Kidney (tissue), 14 donors: Measurements from ENCODE around the gene TTLL11. TPM values are rescaled to one million over a fixed set of nuclear protein-coding genes. Genes with fewer than 3 reads are reported as not detected.

Experiments
- DNase-seq, 5 donors: peaks; one replicate each; pipeline ENCODE4 v3.0.0-alpha.2; 2013 to 2020
- FAIRE-seq: peaks from 2 replicates; lab custom pipeline; 2012; peaks lifted over from hg19 to GRCh38; lab: Jason Lieb, UNC
- H3K27ac ChIP-seq, 2 donors: one replicate each; pipeline ENCODE4 v1.7.0; 2013; ENCODE audit warnings: low read depth in 2 of 2, low read length in 2 of 2, inconsistent platforms in 1 of 2
- H3K27me3 ChIP-seq: one replicate; pipeline ENCODE4 v1.7.1; 2013; ENCODE audit warnings: low read length, inconsistent platforms; ENCODE audit not compliant: control insufficient read depth, insufficient read depth
- H3K36me3 ChIP-seq, 3 donors: one replicate each; pipeline versions ENCODE4 v1.7.0 to v1.7.1; 2013; ENCODE audit warnings: low read length in 3 of 3, control low read depth in 1 of 3, inconsistent platforms in 1 of 3; ENCODE audit not compliant: insufficient read depth in 3 of 3, control insufficient read depth in 2 of 3
- H3K4me1 ChIP-seq, 3 donors: one replicate each; pipeline versions ENCODE4 v1.7.0 to v1.7.1; 2013; ENCODE audit warnings: low read length in 3 of 3, inconsistent platforms in 1 of 3, low read depth in 1 of 3; ENCODE audit not compliant: control insufficient read depth in 2 of 3, insufficient read depth in 2 of 3
- H3K4me3 ChIP-seq, 3 donors: one replicate each; pipeline versions ENCODE4 v1.7.0 to v1.8.1; 2013; ENCODE audit warnings: low read length in 3 of 3, control low read depth in 1 of 3, inconsistent platforms in 1 of 3
- H3K9ac ChIP-seq, 3 donors: one replicate each; pipeline versions ENCODE4 v1.7.0 to v1.7.1; 2013; ENCODE audit warnings: low read length in 3 of 3, control low read depth in 1 of 3, inconsistent platforms in 1 of 3
- H3K9me3 ChIP-seq, 3 donors: one replicate each; pipeline versions ENCODE4 v1.7.0 to v1.7.1; 2013; ENCODE audit warnings: low read length in 3 of 3, control low read depth in 1 of 3, inconsistent platforms in 1 of 3; ENCODE audit not compliant: control insufficient read depth in 2 of 3, insufficient read depth in 1 of 3
- intact Hi-C: fragments of 100-400 bp; cut with DNase I; formaldehyde crosslinking; loops from one replicate; pipeline ENCODE4 v1.11.1; 2022
- polyA plus RNA-seq: library from polyadenylated mRNA; stranded (reverse); fragments of 350-450 nt; fragmentation: Illumina TruSeq; extraction: RNeasy Lipid Tissue Mini Kit (QIAGEN cat#74804); gene quantifications from one replicate; pipeline ENCODE4 v1.2.3, GENCODE V29; 2014; ENCODE audit warnings: low read depth, low replicate concordance; ENCODE audit not compliant: insufficient read depth
- total RNA-seq: library from RNA; stranded (reverse); fragmentation: NEBNext Ultra II Directional; extraction: Animal tissue kit (Norgen Biotek cat#: 25700); gene quantifications from one replicate; pipeline ENCODE4 v1.2.1, GENCODE V29; 2021
- TF ChIP-seq, protein P1 (sequence below): IDR thresholded peaks from 3 replicates; pipeline ENCODE4 v1.5.1; 2012; ENCODE audit warnings: mild to moderate bottlenecking, moderate library complexity, borderline replicate concordance; ENCODE audit not compliant: insufficient read depth; ENCODE audit errors: extremely low read depth
- donor health status: control.
- donor health status: control.
- donor health status: control.
- donor health status: control.
- donor health status: control.
- donor health status: DM: yes; HTN: yes; CAD: no.
- donor health status: Normal renal cell carcinoma (clear cell type).

The TTLL11 gene
- total and polyA plus RNA-seq, 2 donors from 2014 or later: 2.3 to 10.0 TPM

DNA sequence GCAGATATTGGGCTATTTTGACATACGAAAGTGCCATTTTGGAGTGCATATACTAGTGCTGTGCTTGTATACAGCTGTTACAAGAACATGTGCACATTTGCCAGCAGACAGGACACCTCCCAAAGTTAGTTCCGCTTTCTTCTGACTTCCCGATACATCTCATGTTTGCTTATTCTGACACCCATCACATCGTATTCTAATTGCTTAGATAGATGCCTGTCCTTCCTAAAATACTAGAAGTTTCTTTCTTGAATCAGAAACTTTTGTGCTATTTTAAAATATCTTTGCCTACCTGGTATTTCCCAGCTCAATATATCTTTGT is 177.8 kb downstream of the TTLL11 start:
- TF ChIP-seq, protein P1, sequence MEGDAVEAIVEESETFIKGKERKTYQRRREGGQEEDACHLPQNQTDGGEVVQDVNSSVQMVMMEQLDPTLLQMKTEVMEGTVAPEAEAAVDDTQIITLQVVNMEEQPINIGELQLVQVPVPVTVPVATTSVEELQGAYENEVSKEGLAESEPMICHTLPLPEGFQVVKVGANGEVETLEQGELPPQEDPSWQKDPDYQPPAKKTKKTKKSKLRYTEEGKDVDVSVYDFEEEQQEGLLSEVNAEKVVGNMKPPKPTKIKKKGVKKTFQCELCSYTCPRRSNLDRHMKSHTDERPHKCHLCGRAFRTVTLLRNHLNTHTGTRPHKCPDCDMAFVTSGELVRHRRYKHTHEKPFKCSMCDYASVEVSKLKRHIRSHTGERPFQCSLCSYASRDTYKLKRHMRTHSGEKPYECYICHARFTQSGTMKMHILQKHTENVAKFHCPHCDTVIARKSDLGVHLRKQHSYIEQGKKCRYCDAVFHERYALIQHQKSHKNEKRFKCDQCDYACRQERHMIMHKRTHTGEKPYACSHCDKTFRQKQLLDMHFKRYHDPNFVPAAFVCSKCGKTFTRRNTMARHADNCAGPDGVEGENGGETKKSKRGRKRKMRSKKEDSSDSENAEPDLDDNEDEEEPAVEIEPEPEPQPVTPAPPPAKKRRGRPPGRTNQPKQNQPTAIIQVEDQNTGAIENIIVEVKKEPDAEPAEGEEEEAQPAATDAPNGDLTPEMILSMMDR: no peak

DNA sequence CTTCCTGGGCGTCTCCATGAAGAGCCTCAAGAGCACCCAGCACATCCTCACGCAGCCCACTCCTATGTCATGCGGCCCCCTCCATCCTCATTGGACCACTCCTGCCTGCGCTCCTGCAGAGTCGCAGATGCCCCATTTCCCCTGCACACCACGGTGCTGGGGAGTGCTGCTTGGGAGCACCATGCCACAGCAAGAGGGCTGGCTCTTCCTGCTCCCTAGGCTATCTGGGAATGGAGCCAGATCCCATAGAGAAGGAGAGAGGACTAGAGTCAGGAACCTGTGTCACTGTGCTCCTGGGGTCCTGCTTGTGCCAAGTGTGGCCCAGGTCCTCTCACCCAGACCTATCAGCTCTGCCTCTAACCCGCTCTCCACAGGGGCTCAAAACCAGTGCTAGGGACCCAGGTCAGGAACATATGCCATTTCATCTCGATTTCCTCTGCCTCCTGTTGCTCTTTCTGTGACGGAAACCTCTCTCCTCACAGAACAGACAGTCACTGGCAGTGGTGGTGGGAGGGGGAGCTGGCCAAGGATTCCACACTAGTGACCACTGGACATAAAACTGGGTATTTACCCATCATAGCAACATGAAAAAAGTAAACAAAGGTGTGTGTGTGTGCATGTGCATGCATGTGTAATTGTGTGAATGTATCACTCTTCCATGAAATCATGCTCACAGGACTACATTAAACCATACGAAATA is 178.4 kb downstream of the TTLL11 start:
- H3K4me1 ChIP-seq: no peaks in the 10 kb centered on the region
- no peak overlapping the region for H3K4me3 ChIP-seq
- FAIRE-seq (no peak), DNase-seq (no peak)
- no peak overlapping the region for H3K27ac ChIP-seq
- H3K9ac ChIP-seq: no peak overlapping the region
- no peaks in the 10 kb centered on the region for H3K36me3 ChIP-seq
- no peaks in the 10 kb centered on the region for H3K9me3 ChIP-seq
- intact Hi-C loops: no loop called here
- H3K27me3 ChIP-seq: no peaks in the 10 kb centered on the region
- TF ChIP-seq, protein P1: no peak

More for the DNA sequence above, 177.8 kb downstream of the TTLL11 start:
- Histone ChIP-seq H3K4me3 (no peak overlapping the region), H3K27ac (no peak overlapping the region), H3K9ac (no peak overlapping the region), H3K27me3 (no peaks in the 10 kb centered on the region), H3K36me3 (no peaks in the 10 kb centered on the region), H3K4me1 (no peaks in the 10 kb centered on the region), H3K9me3 (no peaks in the 10 kb centered on the region)
- FAIRE-seq: no peak
- intact Hi-C loops: no loop called here
- no peak for DNase-seq

DNA sequence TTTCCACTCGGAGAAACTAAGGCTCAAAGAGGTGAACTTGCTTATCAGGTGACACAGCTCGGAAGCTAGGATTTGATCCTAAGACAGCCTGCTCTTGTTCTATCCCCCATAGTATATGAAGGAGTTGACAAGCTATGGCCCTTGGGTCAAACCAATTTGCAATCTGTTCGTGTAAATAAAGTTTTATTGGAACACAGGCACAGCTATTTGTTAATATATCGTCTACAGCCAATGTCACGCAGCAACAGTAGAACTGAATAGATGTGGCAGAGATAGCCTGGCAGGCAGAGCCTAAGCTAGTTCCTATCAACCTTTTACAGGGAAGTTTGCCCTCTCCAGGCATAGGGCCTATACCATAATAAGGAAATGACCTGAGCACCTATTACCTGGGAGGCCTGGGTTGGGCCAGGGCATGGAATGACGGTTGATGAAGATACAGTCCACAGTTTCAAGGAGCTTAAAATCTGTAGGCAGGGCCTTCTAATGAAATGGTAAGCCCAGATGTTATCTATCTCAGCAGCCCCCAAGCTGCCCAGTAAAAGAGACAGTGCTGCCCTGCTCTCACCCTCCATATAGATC is 179.0 kb downstream of the TTLL11 start:
- FAIRE-seq: no peak
- H3K9me3 ChIP-seq: no peaks in the 10 kb centered on the region
- TF ChIP-seq, protein P1: no peak

More for the DNA sequence above, 179.0 kb downstream of the TTLL11 start:
- no peaks in the 10 kb centered on the region for H3K36me3 ChIP-seq
- intact Hi-C loops: no loop called here
- no peak overlapping the region for H3K27ac ChIP-seq
- no peak overlapping the region for H3K9ac ChIP-seq
- DNase-seq: no peak
- H3K4me1 ChIP-seq: no peaks in the 10 kb centered on the region
- no peak overlapping the region for H3K4me3 ChIP-seq
- H3K27me3 ChIP-seq: no peaks in the 10 kb centered on the region
